HG03066 (cell line): Measurements from ENCODE around the gene RHD.
"Not testable (repeated sequence)": the region's sequence is repeated elsewhere in the genome, so short reads cannot be mapped to it uniquely, and the experiment has no call there.

Experiments
- ATAC-seq: cut with Tn5 transposase; IDR thresholded peaks from one replicate; pipeline ENCODE4 v1.9.1; 2021; ENCODE audit warnings: low read depth; ENCODE audit not compliant: unreplicated experiment

The RHD gene

DNA sequence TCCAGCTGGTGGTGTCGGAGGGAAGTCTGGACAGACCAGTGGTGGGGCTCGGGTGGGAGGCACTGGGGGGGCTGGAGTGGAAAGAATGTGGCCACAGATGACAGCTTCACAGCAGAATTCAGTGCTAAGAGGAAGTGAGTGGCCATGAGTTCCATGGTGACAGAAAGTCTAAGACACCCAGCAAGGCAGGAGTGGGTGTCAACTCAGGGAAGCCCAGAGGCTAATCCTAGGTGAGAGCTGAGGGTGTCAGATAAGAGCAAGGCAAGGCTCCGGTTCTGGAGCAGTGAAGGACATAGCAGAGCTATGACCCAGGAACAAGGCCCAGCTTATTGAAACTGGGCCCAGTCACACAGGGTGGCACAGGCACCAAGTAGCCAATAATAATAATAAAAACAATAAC lies 30.0 kb downstream of the RHD start:
- ATAC-seq: not testable (repeated sequence)

DNA sequence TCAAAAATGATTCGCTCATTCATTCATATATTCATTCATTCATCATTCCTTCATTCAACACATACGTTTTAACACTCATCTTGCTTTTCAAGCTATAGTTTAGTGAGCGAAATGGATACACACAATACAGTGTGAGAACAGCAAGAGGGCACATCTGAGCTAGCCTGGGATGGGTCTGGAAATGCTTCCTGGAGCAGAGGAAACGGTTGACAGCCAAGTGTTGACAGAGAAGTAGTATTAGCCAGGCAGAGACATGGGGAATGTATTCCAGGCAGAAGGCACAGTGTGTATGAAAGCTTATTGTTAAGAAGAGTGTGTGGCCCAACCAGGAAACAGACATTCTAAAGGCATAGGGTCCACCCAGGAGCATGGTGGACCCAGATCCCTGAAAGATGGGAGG lies 32.6 kb downstream of the RHD start:
- not testable (repeated sequence) for ATAC-seq

DNA sequence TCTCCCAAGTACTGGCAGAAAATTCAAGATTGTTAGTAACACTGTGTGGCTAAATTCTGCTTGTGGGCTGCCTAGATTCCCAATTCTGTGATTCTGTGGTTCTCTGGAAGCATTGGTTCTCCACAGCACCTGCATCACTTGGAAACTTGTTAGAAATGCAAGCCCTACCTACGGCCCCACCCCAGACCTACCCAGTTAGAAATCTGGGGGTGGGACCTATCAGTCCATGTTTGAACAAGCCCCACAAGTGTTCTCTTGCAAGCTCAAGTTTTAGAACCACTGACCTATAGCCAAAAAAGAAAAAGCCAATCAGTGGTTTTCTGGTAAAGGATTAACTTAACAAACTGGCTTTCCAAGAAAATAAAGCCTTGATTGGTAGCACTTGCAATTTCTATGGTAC lies 35.9 kb downstream of the RHD start:
- not testable (repeated sequence) for ATAC-seq

DNA sequence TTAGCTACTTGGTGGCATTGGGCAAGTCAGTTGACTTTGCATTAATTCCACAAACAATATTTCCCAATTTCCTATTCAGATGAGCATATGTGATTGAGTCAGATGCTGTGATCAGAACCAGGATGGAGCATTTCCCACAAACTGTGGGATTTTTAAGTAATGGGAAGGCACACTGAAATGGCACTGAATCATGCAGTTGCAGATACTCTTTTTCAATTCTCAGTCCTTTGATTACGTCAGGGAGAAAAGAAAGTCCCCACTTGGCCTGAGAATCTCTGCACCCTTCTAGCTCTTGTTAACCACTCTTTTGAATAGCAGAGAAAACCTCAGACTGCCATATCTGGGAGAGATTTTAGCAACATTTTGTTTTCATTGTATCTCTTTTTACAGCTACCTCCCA lies 36.8 kb downstream of the RHD start:
- not testable (repeated sequence) for ATAC-seq

DNA sequence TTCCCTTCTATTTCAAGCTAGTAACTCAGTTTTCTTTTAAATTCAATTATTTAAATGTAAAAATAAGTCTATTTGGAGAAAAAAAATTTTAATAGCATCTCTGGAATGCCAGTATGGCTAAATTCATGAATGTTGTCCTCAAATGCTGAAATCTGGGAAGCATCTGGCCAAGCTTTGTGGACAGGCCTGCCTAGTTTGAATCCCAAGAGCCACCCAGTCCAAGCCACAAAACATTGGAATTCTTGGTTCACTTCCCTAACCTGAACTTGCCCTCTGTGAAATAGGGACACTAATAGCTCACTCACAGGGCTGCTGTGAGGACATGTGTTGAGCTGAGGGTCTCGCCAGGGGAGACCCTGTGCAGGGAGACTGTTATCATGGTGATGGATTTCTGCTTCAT lies 37.2 kb downstream of the RHD start:
- ATAC-seq: not testable (repeated sequence)

DNA sequence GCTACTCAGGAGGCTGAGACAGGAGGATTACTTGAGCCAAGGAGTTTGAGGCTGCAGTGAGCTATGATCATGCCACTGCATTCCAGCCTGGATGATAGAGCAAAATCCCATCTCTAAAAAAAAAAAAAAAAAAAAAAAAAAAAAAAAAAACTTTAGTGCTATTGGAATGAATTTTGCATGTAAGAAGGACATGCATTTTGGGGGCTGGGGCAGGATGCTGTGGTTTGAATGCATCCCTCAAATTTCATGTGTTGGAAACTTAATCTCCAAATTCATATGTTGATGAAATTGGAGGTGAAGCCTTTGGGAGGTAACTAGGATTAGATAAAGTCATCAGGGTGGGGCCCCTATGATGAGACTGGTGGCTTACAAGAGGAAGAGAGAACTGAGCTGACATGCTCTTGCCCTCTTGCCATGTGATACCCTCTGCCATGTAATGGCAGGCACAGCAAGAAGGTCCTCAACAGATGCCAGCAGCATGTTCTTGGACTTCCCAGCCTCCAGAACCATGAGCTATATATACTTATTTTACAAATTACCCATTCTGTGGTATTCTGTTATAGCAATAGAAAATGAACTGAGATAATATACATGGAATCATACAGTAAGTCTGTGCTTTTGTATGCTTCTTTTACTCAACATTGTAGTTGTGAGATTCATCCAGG lies 40.6 kb downstream of the RHD start:
- ATAC-seq: not testable (repeated sequence)

DNA sequence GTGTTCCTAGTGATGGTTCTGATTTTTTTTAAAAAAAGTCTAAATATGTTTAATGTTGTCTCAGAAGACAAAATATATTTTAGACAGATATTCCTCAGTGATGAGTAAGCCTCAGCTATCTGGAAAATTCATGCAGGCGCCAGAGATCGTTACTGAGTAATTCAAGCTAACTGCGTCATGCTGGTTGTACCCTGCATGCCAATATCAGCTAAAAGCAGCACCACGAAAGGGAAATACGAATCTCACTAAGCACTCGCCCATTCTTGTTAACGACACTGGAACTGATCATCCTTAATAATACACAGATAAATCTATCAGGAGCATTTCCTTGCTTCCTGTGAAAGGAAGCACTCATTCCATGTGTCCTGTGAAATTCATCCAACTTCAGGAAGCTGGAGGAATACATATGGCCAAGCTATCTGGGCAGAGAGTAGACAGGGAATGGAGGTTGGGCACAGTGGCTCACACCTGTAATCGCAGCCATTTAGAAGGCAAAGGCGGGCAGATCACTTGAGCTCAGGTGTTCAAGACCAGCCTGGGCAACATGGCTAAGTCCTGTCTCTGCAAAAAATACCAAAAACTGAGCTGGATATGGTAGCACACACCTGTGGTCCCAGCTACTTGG lies 48.1 kb downstream of the RHD start:
- not testable (repeated sequence) for ATAC-seq

DNA sequence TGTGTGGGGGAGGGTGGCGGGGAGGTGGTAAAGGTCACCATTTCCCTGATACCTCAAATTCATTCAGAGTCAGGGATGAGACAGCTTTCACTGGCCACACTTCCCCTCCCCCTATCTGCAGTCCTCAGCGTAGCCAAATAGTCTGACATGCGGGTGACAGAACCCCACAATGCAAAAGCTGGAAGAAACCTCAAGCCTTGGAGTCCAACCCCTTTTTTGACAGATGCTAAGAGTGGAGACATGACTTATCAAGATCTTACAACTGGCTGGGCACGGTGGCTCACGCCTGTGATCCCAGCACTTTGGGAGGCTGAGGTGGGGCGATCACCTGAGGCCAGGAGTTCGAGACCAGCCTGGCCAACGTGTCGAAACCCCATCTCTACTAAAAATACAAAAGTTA lies 49.8 kb downstream of the RHD start:
- ATAC-seq: not testable (repeated sequence)

DNA sequence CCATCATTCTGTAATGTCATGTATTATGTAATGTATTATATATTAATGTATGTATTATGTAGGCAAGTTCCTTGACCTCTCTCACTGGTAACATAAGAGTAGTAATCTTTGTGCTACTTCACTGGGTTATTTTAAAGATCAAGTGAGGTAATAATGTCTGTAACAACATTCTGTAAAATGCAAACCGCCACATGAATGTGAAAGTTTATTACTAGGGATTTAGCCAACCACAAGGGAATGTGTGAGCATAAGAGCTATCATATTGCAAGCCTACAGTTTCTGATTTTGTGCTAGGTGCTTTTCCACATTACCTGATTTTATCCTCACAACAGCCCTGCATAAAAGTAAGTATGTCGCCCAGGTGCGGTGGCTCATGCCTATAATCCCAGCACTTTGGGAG lies 52.1 kb downstream of the RHD start:
- not testable (repeated sequence) for ATAC-seq

DNA sequence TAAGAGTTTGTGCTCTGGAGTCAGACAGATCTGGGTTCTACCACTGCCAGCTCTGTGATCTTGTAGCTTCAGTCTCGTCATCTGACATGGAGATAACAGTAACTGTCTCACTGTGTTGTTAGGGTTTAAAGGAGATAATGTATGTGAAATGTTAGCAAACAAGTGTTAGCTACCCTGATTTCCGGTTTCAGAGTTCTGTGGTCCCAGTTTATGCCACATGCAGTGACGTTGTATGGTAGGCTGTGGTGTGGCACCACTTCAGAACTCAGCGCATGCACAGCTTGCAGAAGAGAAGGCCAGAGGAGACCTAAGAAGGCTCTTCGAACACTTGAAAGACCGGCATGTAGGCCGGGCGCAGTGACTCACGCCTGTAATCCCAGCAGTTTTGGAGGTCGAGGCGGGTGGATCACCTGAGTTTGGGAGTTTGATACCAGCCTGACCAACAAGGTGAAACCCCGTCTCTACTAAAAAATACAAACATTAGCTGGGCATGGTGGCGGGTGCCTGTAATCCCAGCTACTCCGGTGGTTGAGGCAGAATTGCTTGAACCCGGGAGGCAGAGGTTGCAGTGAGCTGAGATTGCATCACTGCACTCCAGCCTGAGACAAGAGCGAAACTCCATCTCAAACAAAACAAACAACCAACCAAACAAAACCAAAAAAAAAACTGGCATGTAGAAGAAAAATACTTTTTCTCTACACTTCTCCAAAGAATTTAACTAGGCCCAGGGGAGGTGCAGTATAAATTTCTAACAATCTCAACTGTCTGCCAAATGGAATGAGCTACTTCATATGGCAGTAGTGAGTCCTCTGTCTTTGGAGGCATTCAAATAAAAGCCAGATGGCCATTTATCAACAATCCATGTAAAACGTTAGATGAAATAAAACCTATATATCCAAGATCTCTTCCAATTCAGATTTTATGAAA lies 55.8 kb downstream of the RHD start:
- ATAC-seq: not testable (repeated sequence)

DNA sequence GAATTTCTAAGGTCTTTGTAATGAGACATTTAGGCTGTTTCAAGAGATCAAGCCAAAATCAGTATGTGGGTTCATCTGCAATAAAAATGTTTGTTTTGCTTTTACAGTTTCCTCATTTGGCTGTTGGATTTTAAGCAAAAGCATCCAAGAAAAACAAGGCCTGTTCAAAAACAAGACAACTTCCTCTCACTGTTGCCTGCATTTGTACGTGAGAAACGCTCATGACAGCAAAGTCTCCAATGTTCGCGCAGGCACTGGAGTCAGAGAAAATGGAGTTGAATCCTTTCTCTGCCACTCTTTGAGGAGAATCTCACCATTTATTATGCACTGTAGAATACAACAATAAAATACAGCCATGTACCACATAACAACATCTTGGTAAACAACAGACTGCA lies 56.5 kb downstream of the RHD start:
- ATAC-seq: not testable (repeated sequence)

DNA sequence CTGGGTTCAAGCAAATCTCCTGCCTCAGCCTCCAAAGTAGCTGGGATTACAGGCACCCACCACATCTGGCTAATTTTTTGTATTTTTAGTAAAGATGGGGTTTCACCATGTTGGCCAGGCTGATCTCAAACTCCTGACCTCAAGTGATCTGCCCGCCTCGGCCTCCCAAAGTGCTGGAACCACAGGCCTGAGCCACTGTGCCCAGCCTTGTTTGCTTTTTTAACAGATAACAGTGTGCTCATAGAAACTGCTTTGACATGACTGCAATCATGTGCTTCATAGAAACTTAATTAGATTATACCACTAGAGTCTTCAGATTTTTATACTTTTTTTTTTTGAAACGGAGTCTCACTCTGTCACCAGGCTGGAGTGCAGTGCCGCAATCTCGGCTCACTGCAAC lies 57.0 kb downstream of the RHD start:
- not testable (repeated sequence) for ATAC-seq

DNA sequence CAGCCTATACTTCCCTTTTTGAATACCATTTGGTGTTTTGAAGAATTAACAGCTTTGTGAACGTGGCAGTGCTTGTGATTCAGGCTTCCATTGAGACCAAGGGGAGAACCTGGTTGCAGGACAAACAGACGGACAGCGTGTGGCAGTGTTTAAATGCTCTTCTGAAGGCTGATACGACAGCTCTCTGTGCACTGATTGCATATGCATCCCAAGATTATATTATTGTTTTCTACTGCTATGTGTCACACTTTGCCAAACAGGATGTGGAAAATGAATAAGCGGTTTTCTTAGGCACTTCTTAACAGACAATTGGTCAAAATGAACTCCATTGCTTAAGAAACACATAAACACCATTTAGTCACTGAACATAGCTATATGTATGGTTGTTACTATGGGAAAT lies 57.6 kb downstream of the RHD start:
- not testable (repeated sequence) for ATAC-seq

DNA sequence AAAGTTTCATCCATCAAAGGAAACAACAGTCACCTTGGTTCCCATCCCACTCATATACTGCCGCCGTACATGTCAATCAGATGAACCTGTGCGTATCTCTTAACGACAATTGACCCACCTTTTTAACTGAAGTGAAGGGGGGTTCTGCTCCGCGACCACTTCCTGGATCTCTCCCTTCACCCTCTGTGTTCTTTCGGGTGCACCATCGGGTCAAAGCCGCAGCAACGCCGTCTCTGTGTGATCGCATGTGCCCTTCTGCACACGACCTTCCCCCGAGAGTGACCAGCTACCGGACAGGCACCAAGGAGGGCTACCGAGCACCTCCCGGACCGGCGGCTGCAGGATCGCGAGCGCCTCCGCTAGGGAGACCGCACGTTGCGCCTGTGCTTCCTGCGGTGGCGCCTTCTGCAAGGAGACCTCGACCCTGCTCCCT lies 64.6 kb downstream of the RHD start:
- ATAC-seq: not testable (repeated sequence)

DNA sequence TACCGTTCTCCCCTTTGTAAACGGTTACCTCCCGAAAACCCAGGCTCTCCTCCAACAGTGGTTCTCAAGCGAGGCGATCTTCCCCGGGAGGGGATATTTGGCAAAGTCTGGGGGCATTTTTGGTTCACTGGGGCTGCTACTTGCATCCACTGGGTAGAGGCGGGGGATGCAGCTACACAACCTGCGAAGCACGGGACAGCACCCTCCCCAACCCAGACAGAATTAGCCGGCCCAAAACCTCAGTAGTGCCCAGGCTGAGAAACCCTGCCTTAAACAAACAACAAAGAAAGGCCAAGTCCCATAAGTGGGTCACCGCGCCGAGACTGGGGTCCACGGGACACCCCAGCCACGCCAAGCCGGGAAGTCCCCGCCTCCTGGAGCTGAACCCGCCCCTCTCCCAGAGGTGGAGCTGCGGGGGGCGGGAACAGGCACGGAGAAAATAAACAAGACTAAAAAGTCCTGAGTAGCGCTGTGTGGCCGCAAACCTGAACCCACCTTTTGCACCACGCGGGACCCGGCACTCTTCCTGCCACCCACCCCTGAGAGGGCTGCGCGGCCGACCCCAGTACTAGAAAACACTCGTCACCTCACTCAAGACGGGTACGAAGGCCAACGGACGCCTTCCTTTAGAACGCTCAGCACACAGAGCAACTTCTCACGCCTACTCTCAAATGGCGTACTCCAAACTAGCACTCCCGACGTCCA lies 65.3 kb downstream of the RHD start:
- ATAC-seq: peak; percentile 49

DNA sequence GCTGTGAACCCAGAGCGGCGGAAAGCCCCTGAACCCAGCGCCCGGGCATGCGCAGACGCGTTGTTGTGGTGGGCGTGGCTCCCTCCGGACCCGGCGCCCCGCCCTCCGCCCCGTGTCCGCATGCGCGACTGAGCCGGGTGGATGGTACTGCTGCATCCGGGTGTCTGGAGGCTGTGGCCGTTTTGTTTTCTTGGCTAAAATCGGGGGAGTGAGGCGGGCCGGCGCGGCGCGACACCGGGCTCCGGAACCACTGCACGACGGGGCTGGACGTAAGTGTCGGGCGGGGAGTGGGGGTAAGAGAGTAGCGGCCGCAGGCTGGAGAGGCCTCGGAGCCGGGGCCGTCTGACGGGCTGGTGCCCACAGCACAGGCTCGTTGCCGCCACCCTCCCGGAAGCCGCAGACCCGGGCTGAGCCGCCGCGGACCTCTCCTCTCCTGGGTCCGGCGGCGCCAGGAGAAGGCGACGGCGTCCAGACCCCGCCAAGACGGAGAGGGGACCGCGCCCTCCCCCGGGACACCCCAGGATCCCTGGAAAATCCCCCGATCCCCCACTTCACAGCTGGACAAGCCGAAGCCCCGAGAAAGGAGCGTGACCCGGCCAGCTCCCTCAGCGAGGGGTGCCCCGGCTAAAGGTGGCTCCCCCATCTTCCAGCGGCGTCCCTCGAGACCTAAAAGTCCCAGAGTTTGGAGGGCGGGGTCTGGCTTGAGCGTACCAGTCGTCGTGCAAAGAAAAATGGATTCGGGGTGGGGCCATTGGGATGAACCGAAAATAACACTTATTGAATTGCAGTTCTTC lies 66.1 kb downstream of the RHD start, which contains the start of gene TMEM50A:
TSS of gene TMEM50A (plus strand) at position 147 of the 794 bp plus-strand sequence. CDS start 2,153 bp downstream, outside the sequence.
- peak; percentile 49 for ATAC-seq

DNA sequence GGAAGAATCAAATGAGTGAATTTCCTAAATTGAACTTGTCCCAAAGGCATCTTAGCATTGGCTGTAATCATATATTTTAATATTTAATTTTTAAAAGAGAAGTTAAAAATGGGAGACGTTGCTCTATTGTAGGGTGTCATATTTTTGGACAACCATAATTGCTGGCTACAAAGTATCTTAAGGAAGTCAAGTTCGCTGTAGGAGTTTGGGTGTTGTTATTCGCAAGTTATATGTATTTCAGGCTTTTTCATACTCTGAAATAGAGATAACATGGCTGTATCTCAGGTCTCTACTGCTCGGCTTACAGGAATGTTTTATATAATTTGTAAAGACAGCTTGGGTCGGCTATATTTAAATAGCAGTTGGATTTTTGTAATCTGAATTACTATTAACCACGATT lies 66.7 kb downstream of the RHD start:
- no peak for ATAC-seq

DNA sequence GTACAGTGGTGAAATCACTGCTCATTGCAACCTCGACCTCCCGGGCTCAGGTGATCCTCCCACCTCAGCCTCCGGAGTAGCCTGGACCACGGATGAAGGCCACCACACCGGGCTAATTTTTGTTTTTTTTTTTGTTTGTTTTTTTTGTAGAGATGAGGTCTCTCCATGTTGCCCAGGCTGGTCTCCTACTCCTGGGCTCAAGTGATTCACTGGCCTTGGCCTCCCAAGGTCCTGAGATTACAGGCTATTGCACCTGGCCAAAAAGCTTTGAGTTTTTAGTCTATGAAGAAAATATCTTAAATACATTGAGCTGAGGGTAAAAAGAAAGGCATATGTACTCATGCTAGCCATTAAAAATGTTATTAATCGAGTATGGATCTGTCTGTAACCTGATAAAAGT lies 69.4 kb downstream of the RHD start:
- no peak for ATAC-seq

DNA sequence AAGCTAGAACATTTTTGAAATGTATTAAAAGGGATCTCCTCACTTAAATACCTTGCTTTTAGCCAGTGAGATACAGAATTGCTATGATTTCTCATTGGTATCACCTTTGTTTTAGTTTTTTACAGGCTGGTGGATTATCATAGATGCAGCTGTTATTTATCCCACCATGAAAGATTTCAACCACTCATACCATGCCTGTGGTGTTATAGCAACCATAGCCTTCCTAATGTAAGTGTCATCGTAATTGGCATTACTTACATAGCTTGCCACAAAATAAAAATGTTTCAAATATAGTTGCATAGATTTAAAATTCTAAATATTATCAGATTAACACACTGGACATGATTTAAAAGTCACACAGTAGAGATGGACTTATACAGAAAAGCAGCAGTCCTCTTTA lies 70.5 kb downstream of the RHD start:
- no peak for ATAC-seq

DNA sequence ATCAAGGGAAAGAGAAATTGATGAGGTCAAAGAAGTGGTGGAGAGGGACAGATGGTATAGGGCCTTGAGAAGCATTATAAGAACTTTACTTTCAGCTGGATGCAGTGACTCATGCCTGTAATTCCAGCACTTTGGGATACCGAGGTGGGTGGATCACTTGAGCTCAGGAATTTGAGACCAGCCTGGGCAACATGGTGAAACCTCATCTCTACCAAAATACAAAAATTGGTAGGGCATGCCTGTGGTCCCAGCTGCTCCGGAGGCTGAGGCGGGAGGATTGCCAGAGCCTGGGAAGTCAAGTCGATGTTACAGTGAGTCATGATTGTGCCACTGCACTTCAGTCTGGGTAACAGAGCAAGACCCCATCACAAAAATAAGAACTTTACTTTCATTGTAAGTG lies 71.6 kb downstream of the RHD start:
- ATAC-seq: no peak
